Panc1 (cell line): ENCODE results near the gene HMX1. TPM values are rescaled to one million over a fixed set of nuclear protein-coding genes. Genes with fewer than 3 reads are reported as not detected.

ENCODE experiments used
- ATAC-seq: fragments of 200-7000 bp; cut with Tn5 transposase; 2 replicates; pipeline ENCODE4 v1.9.1; 2020; ENCODE audit warnings: mild to moderate bottlenecking, moderate library complexity
- BruUV-seq: library from RNA; stranded (reverse); fragments of 400-500 nt; replicated peaks from 2 replicates; lab custom pipeline; 2021; lab: Mats Ljungman, UMichigan
- CTCF ChIA-PET: fragments of 300-600 bp; sonication (Branson Sonifier 250); formaldehyde crosslinking; loops from one replicate; lab custom pipeline; 2022; ENCODE audit warnings: antibody characterized with exemption; lab: Charles Lee
- POLR2A ChIA-PET: fragments of 300-600 bp; sonication (Branson Sonifier 250); formaldehyde crosslinking; loops from one replicate; lab custom pipeline; 2022; ENCODE audit warnings: antibody characterized with exemption; lab: Charles Lee
- DNase-seq: peaks from one replicate; pipeline ENCODE4 v3.0.0-alpha.2; 2010; ENCODE audit warnings: low read depth, low spot score
- H3K27ac ChIP-seq: 2 replicates; pipeline ENCODE4 v1.5.1; 2011; ENCODE audit warnings: mild to moderate bottlenecking, low read length, inconsistent platforms
- H3K27me3 ChIP-seq: fragments of 200-500 bp; sonication (Bioruptor generic); 2 replicates; pipeline ENCODE4 v1.6.0; 2014; ENCODE audit warnings: low read length, inconsistent platforms; ENCODE audit not compliant: control insufficient read depth, insufficient read depth
- H3K36me3 ChIP-seq: fragments of 200-500 bp; sonication (Bioruptor generic); 2 replicates; pipeline ENCODE4 v1.5.1; 2014; ENCODE audit warnings: inconsistent platforms, mild to moderate bottlenecking, low read length, moderate library complexity; ENCODE audit not compliant: control insufficient read depth, insufficient read depth
- H3K4me1 ChIP-seq: 2 replicates; pipeline ENCODE4 v1.5.1; 2011; ENCODE audit warnings: inconsistent platforms, mild to moderate bottlenecking, low read length, moderate library complexity; ENCODE audit not compliant: control insufficient read depth, insufficient read depth
- H3K4me3 ChIP-seq, 2 experiments: 2 replicates each; pipeline ENCODE4 v1.5.1; 2011 to 2012; ENCODE audit warnings: low read depth in 2 of 2, low read length in 2 of 2, mild to moderate bottlenecking in 2 of 2, inconsistent platforms in 1 of 2, moderate library complexity in 1 of 2
- H3K9me3 ChIP-seq: fragments of 200-500 bp; sonication (Bioruptor generic); 2 replicates; pipeline ENCODE4 v1.5.1; 2014; ENCODE audit warnings: low read depth, mild to moderate bottlenecking, inconsistent platforms, low read length, moderate library complexity; ENCODE audit not compliant: control insufficient read depth, insufficient read depth
- CTCF ChIP-seq: fragments of 450-650 bp; IDR thresholded peaks from 2 replicates; pipeline ENCODE4 v1.5.1; 2017; ENCODE audit warnings: mild to moderate bottlenecking
- POLR2AphosphoS5 ChIP-seq: IDR thresholded peaks from 2 replicates; pipeline ENCODE4 v1.6.1; 2012; ENCODE audit warnings: mild to moderate bottlenecking, low read depth, low read length, moderate library complexity
- REST ChIP-seq, 2 experiments: IDR thresholded peaks; 2 replicates each; pipeline ENCODE4 v1.6.1; 2011 to 2012; ENCODE audit warnings: low read depth in 2 of 2, control low read depth in 1 of 2, low read length in 1 of 2, mild to moderate bottlenecking in 1 of 2, moderate library complexity in 1 of 2; ENCODE audit not compliant: insufficient read depth in 1 of 2
- SIN3A ChIP-seq: IDR thresholded peaks from 2 replicates; pipeline ENCODE4 v1.6.1; 2012; ENCODE audit warnings: low read depth, mild to moderate bottlenecking, low read length, moderate library complexity, borderline replicate concordance; ENCODE audit not compliant: insufficient read depth
- TCF7L2 ChIP-seq: IDR thresholded peaks from 2 replicates; pipeline ENCODE4 v1.6.1; 2011; ENCODE audit warnings: mild to moderate bottlenecking, low read depth, low read length, inconsistent platforms
- in situ Hi-C: cut with HindIII; loops from 2 replicates; pipeline ENCODE4 v1.10.0; 2016; ENCODE audit warnings: low sequenced_read_pairs, low pct_unique_long_range_greater_than_20kb
- intact Hi-C: fragments of 100-400 bp; cut with micrococcal nuclease; formaldehyde crosslinking; loops from one replicate; pipeline ENCODE4 v1.10.0; 2022; ENCODE audit not compliant: unreplicated experiment
- total RNA-seq: library from RNA; stranded (reverse); gene quantifications from one replicate; pipeline ENCODE4 v1.2.1, GENCODE V29; 2021; ENCODE audit not compliant: unreplicated experiment

Gene HMX1
- total RNA-seq, 1 experiment from 2014 or later, result not detected

- H3K36me3 ChIP-seq, result no peaks in the 10 kb centered on the region
- ATAC-seq (no peak), DNase-seq (no peak)
- intact Hi-C loops (no loop called here), in situ Hi-C loops (no loop called here)
- no peak overlapping the region for H3K27ac ChIP-seq
- TF ChIP-seq POLR2AphosphoS5 (no peak), REST (IDR thresholded peaks at IDR 0.05; ENCODE audit: insufficient read depth in 1 of 2, low read depth in 2 of 2, low read length in 1 of 2) (no peak), TCF7L2 (no peak), SIN3A (no peak), CTCF (no peak)
- no peaks in the 10 kb centered on the region for H3K27me3 ChIP-seq
- no TSS peak for BruUV-seq
- no peaks in the 10 kb centered on the region for H3K4me1 ChIP-seq
- POLR2A ChIA-PET, result no interaction called here
- CTCF ChIA-PET, result no interaction called here
- H3K4me3 ChIP-seq, result no peak overlapping the region
- H3K9me3 ChIP-seq, result no peaks in the 10 kb centered on the region
Observed at GRCh38 chr4:8891255-8891645, 19.6 kb upstream of the HMX1 start.

- POLR2A ChIA-PET, result no interaction called here
- in situ Hi-C loops, result no loop called here
- Histone ChIP-seq H3K27me3 (no peaks in the 10 kb centered on the region), H3K4me3 (no peak overlapping the region), H3K36me3 (no peaks in the 10 kb centered on the region), H3K27ac (no peak overlapping the region), H3K9me3 (no peaks in the 10 kb centered on the region), H3K4me1 (no peaks in the 10 kb centered on the region)
- no TSS peak for BruUV-seq
- intact Hi-C loops, result no loop called here
- DNase-seq (no peak), ATAC-seq (no peak)
- CTCF ChIA-PET, result no interaction called here
- TF ChIP-seq POLR2AphosphoS5 (no peak), SIN3A (no peak), TCF7L2 (no peak), REST (IDR thresholded peaks at IDR 0.05; ENCODE audit: insufficient read depth in 1 of 2, low read depth in 2 of 2, low read length in 1 of 2) (no peak), CTCF (no peak)
Observed at GRCh38 chr4:8888856-8889255, 17.2 kb upstream of the HMX1 start.
